GM21526 (cell line): ENCODE data around the gene ZNF581.

ENCODE experiments used
- ATAC-seq: cut with Tn5 transposase; IDR thresholded peaks from one replicate; pipeline ENCODE4 v1.9.1; 2021; ENCODE audit warnings: moderate library complexity; ENCODE audit not compliant: unreplicated experiment, low FRiP score

ZNF581 gene

DNA sequence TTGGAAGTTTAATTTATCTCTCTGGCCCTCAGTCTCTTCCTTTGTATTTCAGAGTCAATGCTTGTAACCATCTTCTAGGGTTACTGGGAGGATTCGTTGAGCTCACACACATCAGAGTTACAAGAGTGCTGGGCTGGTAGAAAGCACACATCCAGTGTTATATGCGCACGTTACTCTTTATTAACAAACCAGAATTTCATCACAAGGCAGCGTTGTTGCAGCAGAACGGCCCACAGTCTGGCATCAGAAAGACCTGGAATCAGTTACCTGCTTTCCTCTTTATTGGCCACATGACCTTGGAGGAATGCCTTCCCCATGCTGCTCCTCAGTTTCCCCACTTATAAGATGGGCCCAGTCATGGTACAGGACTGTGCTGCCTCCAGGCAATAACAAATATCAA is 34.1 kb upstream of the ZNF581 start:
- ATAC-seq = no peak

GRCh38 chr19:55611300-55611982 is 32.0 kb upstream of the ZNF581 start:
- ATAC-seq = no peak

DNA sequence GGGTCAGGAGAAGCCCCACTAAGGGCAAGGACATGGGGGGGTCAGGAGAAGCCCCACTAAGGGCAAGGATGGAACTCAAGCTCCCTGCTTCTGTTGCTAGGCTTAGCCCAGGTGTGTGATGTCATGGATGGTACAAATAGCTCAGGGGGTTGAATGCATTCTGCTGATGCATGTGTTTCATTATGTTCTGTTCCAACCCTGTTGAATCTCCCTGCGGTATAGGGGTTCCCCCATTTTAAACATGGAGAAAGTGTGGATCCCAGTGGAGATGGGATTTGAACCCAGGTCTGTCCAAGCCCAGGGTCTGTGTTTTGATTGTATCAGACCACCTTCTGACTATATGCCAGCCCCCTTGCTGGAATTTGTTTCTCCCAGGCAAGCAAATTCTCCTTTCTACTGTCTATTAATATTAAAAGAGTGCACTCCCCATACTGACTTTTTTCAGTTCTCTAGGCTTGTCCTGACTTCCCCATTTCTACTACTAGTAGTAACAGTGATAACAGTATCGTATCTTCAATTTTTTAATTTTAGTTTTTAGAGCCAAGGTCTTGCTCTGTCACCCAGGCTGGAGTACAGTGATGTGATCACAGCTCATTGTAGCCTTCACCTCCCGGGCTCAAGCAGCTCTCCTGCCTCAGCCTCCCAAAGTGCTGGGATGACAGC is 31.3 kb upstream of the ZNF581 start:
- no peak for ATAC-seq

DNA sequence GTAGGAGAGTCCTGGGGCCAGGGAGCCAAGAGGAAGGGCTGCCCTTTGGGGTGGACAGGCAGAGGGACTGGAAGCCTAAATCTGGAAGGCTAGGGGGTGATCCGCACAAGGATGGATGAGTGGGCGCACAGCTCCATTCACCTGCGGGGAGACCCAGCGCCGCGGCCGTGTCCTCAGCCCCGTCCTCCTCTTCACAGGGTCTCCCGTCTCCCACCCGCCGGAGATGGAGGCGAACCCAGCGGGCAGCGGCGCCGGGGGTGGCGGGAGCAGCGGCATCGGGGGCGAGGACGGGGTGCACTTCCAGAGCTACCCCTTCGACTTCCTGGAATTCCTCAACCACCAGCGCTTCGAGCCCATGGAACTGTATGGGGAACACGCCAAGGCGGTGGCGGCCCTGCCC is 30.1 kb upstream of the ZNF581 start:
- no peak for ATAC-seq

- no peak for ATAC-seq
Observed at GRCh38 chr19:55613930-55614710, 29.3 kb upstream of the ZNF581 start.

- no peak for ATAC-seq
Observed at GRCh38 chr19:55614711-55615542, 28.5 kb upstream of the ZNF581 start.

- no peak for ATAC-seq
Observed at GRCh38 chr19:55615543-55616394, 27.7 kb upstream of the ZNF581 start.

GRCh38 chr19:55616395-55616875 is 27.0 kb upstream of the ZNF581 start:
- ATAC-seq = no peak

DNA sequence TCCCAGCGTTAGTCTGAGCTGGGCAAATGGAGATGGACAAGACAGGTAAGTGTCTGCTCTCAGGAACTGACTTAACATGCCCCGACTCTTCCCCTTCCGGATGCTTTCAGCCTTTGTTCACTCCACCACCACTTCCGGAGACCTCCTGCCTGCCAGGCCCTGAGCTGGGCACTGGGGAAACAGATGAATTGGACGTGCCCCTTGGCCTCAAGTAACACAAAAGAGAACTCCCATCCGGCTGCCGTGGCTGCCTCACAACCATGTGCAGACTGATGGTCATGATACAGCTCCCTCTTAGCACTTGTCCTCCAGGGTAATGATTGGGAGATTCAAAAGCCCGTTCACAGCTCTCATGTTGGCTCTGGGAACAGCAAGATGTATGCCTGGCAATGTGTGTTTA is 26.0 kb upstream of the ZNF581 start:
- ATAC-seq = no peak

GRCh38 chr19:55618426-55618825 is 25.0 kb upstream of the ZNF581 start:
- ATAC-seq = no peak

GRCh38 chr19:55619286-55619685 is 24.2 kb upstream of the ZNF581 start:
- ATAC-seq = no peak

DNA sequence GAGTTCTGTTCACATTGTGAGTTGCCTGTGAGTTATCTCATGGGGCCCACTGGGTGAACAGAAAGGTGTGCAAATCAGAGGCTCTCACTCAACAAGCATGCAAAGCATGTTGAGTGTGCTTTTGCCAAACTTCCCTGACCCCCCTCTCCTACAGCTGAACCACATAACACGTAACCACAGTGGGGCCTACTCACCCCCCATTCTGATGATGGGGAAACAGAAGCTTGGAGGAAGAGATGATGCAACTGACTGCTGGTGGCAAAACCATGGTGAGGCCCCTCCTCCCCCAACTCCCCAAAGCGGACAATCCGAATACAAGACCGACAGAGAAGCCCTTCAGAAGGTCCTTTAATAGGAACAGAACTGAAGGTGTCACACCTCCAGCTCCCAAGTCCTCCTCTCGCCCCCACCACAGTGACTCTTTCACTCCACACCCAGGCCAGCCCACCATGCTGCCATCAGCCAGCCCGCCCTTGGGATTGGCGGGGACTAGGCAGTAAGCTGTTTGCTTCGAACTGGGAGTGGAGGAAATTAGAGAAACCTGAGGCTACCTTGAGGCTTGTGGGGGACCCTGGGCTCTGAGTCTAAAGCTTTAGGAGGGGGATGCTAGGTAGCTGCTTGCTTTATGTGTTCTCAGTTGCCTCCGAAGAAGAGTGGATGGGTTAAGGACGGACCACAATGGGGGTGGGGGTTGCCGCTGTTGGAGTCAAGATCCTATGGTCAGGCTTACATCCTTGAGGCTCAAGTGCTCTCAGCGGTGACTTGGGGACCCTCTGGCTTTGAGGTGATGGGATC is 22.8 kb upstream of the ZNF581 start:
- no peak for ATAC-seq

GRCh38 chr19:55621205-55621672 is 22.2 kb upstream of the ZNF581 start:
- ATAC-seq = no peak

- ATAC-seq = no peak
Observed at GRCh38 chr19:55621673-55622231, 21.7 kb upstream of the ZNF581 start.

GRCh38 chr19:55622242-55622969 is 21.0 kb upstream of the ZNF581 start:
- no peak for ATAC-seq

GRCh38 chr19:55623130-55623529 is 20.3 kb upstream of the ZNF581 start:
- no peak for ATAC-seq

GRCh38 chr19:55623561-55623960 is 19.9 kb upstream of the ZNF581 start:
- ATAC-seq = no peak
